Transverse colon (tissue), 4 donors: Measurements from ENCODE around the gene CPEB1. TPM values are rescaled to one million over a fixed set of nuclear protein-coding genes. Genes with fewer than 3 reads are reported as not detected.
"Not testable (repeated sequence)": the region's sequence is repeated elsewhere in the genome, so short reads cannot be mapped to it uniquely, and the experiment has no call there.

Experiments used
- DNase-seq: peaks from one replicate; pipeline ENCODE4 v3.0.0-alpha.2; 2019
- H3K27ac ChIP-seq, 4 donors: fragments of 200-600 bp; sonication (generic); 2 replicates each; pipeline ENCODE4 v1.5.1; 2016 to 2018; ENCODE audit warnings: inconsistent platforms in 4 of 4
- H3K27me3 ChIP-seq: fragments of 200-600 bp; sonication (generic); 2 replicates; pipeline ENCODE4 v1.5.1; 2017; ENCODE audit warnings: inconsistent platforms
- H3K36me3 ChIP-seq, 4 donors: fragments of 200-600 bp; sonication (generic); 2 replicates each; pipeline ENCODE4 v1.5.1; 2017 to 2019; ENCODE audit warnings: inconsistent platforms in 4 of 4
- H3K4me1 ChIP-seq, 4 donors: fragments of 200-600 bp; sonication (generic); 2 replicates each; pipeline ENCODE4 v1.5.1; 2017 to 2020; ENCODE audit warnings: inconsistent platforms in 4 of 4
- H3K4me3 ChIP-seq, 4 donors: fragments of 200-600 bp; sonication (generic); 1 replicate in 1 of 4; 2 replicates in 3 of 4; pipeline versions ENCODE4 v1.5.1 to v1.6.1; 2017 to 2019; ENCODE audit warnings: inconsistent platforms in 4 of 4
- H3K9me3 ChIP-seq, 2 donors: fragments of 200-600 bp; sonication (generic); 2 replicates each; pipeline ENCODE4 v1.5.1; 2017 to 2019; ENCODE audit warnings: inconsistent platforms in 2 of 2
- CTCF ChIP-seq, 5 experiments: fragments of 200-600 bp in 3 of 5; fragments of 450-650 bp in 2 of 5; sonication (generic) in 3 of 5; IDR thresholded peaks; 1 replicate in 2 of 5; 2 replicates in 3 of 5; pipeline ENCODE4 v1.5.1; 2016 to 2017; ENCODE audit warnings: antibody characterized with exemption in 5 of 5, inconsistent platforms in 3 of 5, mild to moderate bottlenecking in 2 of 5, moderate library complexity in 1 of 5
- EP300 ChIP-seq: sonication (generic); formaldehyde crosslinking; IDR thresholded peaks from one replicate; pipeline ENCODE4 v1.6.1; 2017; ENCODE audit warnings: antibody characterized with exemption, low read depth
- POLR2A ChIP-seq: fragments of 450-650 bp; IDR thresholded peaks from one replicate; pipeline ENCODE4 v1.6.1; 2016; ENCODE audit warnings: antibody characterized with exemption, mild to moderate bottlenecking, moderate library complexity
- POLR2AphosphoS5 ChIP-seq, 3 donors: sonication (generic); formaldehyde crosslinking; IDR thresholded peaks; one replicate each; pipeline ENCODE4 v1.6.1; 2016; ENCODE audit warnings: antibody characterized with exemption in 3 of 3
- WGBS, 2 donors: methylation state at CpG; one replicate each; pipeline ENCODE4 v1.1.5; 2018; ENCODE audit warnings: low coverage in 1 of 2; 5-methylcytosine and 5-hydroxymethylcytosine counted together
- in situ Hi-C, 4 donors: fragments of 200-750 bp; cut with MboI; loops; one replicate each; pipeline versions ENCODE4 v1.15.0 to v1.15.1; 2017; ENCODE audit warnings: low sequenced_read_pairs in 3 of 4, low pct_ligation_motif_present in 1 of 4, low pct_unique_long_range_greater_than_20kb in 1 of 4
- intact Hi-C: fragments of 100-400 bp; cut with DNase I; formaldehyde crosslinking; loops from one replicate; pipeline ENCODE4 v1.15.1; 2023; ENCODE audit warnings: low total_unique reads
- total RNA-seq, 4 donors: library from RNA; depleted of rRNA; stranded (reverse); fragments of >200 nt; gene quantifications; one replicate each; pipeline ENCODE4 v1.1.0, GENCODE V29; 2016

The CPEB1 gene
- total RNA-seq, 4 donors from 2014 or later = 3.7 to 5.6 (median 3.8) TPM; not detected in 1

GRCh38 chr15:82648257-82649103, 1.3 kb upstream of the CPEB1 start:
- no peak for TF ChIP-seq POLR2A
- TF ChIP-seq EP300 = no peak
- TF ChIP-seq POLR2AphosphoS5 (IDR thresholded peaks at IDR 0.05) = no peak
- no peak for TF ChIP-seq CTCF (IDR thresholded peaks at IDR 0.05)
- Histone ChIP-seq H3K27ac (peak overlapping the region; percentile 4 to 60 (median 29)), H3K4me1 (peaks cover 0 to 27% (median 12%) of the 10 kb centered on the region in 4 donors), H3K9me3 (no peaks in the 10 kb centered on the region), H3K36me3 (no peaks in the 10 kb centered on the region), H3K27me3 (peaks cover 59% of the 10 kb centered on the region), H3K4me3 (peak overlapping the region; percentile 16 to 69 (median 42))
- 27 to 63% methylated on average over 7 to 41 of the region's 41 CpGs for WGBS, 2 donors
- intact Hi-C loops = no loop called here
- in situ Hi-C loops = no loop called here
- DNase-seq = no peak

GRCh38 chr15:82647835-82648256, 683 bp upstream of the CPEB1 start:
- Histone ChIP-seq H3K27me3 (peaks cover 65% of the 10 kb centered on the region), H3K9me3 (no peaks in the 10 kb centered on the region), H3K36me3 (no peaks in the 10 kb centered on the region), H3K4me1 (peaks cover 0 to 27% (median 12%) of the 10 kb centered on the region in 4 donors), H3K4me3 (peak overlapping the region; percentile 16 to 69 (median 42)), H3K27ac (peak overlapping the region; percentile 4 to 60 (median 29))
- TF ChIP-seq POLR2A (no peak), EP300 (no peak), POLR2AphosphoS5 (IDR thresholded peaks at IDR 0.05) (no peak), CTCF (IDR thresholded peaks at IDR 0.05) (no peak)
- DNase-seq = peak; percentile 15
- WGBS, 2 donors = 1% methylated on average over 18 of the region's 49 CpGs; no CpG with 5 or more reads in 1 of the 2 donors
- in situ Hi-C loops = no loop called here
- intact Hi-C loops = no loop called here

- no peak for DNase-seq
- Histone ChIP-seq H3K27me3 (peaks cover 79% of the 10 kb centered on the region), H3K4me1 (peaks cover 0 to 27% (median 12%) of the 10 kb centered on the region in 4 donors), H3K4me3 (peak overlapping the region; percentile 16 to 69 (median 34)), H3K9me3 (no peaks in the 10 kb centered on the region), H3K36me3 (no peaks in the 10 kb centered on the region), H3K27ac (no peak overlapping the region)
- TF ChIP-seq POLR2A (no peak), EP300 (no peak), CTCF (IDR thresholded peaks at IDR 0.05) (no peak), POLR2AphosphoS5 (IDR thresholded peaks at IDR 0.05) (no peak)
- WGBS, 2 donors = 47% methylated on average over 54 of the region's 56 CpGs; no CpG with 5 or more reads in 1 of the 2 donors
- in situ Hi-C loops (no loop called here), intact Hi-C loops (no loop called here)
These were observed 716 bp downstream of the CPEB1 start for GRCh38 chr15:82646250-82647044.

GRCh38 chr15:82644967-82645852, 2.0 kb downstream of the CPEB1 start:
- H3K36me3 ChIP-seq, H3K4me3 ChIP-seq, in situ Hi-C loops, DNase-seq, H3K9me3 ChIP-seq, H3K27ac ChIP-seq, intact Hi-C loops: not testable (repeated sequence)
- 83 to 90% methylated on average over 12 to 34 of the region's 34 CpGs for WGBS, 2 donors
- Histone ChIP-seq H3K27me3 (peaks cover 92% of the 10 kb centered on the region), H3K4me1 (peaks cover 0 to 27% (median 12%) of the 10 kb centered on the region in 4 donors)
